ENCODE results near the gene UGT1A7. TPM values are rescaled to one million over a fixed set of nuclear protein-coding genes. Genes with fewer than 3 reads are reported as not detected.

Gene UGT1A7
- total and polyA plus RNA-seq, 9 of the 15 experiments (the other 6 are each of a cell fraction or from before 2014, with no cell fraction given): not detected

GRCh38 chr2:233822101-233822771, 140.5 kb downstream of the UGT1A7 start:
- no peak overlapping the region for H3K4me3 ChIP-seq
- intact Hi-C loops (cut with micrococcal nuclease) (no loop called here), in situ Hi-C loops (cut with MboI) (no loop called here)
- H3K9me1 ChIP-seq (ENCODE audit: control insufficient read depth, insufficient read depth, low read length): no peaks in the 10 kb centered on the region
- BruUV-seq (replicated peaks): no TSS peak
- H3K36me3 ChIP-seq (ENCODE audit: control insufficient read depth, insufficient read depth, low read length): no peaks in the 10 kb centered on the region
- H4K20me1 ChIP-seq (replicated peaks; ENCODE audit: control insufficient read depth, insufficient read depth, low read length): no peaks in the 10 kb centered on the region; the same call in 1 of the 2 replicates
- H3K79me2 ChIP-seq (ENCODE audit: control insufficient read depth, insufficient read depth, low read length): no peaks in the 10 kb centered on the region
- H3K9ac ChIP-seq (ENCODE audit: insufficient read depth in 1 of 2, low read depth in 2 of 2, low read length in 2 of 2): no peak overlapping the region
- no peak for FAIRE-seq
- no peak for DNase-seq (ENCODE audit: extremely low read depth in 1 of 4, low spot score in 3 of 4)
- no peak overlapping the region for H2AFZ ChIP-seq (ENCODE audit: low read depth, low read length)
- no peak overlapping the region for H3K4me2 ChIP-seq (ENCODE audit: insufficient read depth, low read length)
- TF ChIP-seq CBX2 (IDR thresholded peaks at IDR 0.05; ENCODE audit: insufficient read depth, low read length, poor library complexity, severe bottlenecking) (no peak), REST (IDR thresholded peaks at IDR 0.05; ENCODE audit: borderline replicate concordance) (no peak), REST (CRISPR knock-in tag; IDR thresholded peaks at IDR 0.05; ENCODE audit: low read depth) (no peak), AFF4 (CRISPR knock-in tag; IDR thresholded peaks at IDR 0.05) (no peak), CBFA2T2 (conservative IDR thresholded peaks at IDR 0.05) (no peak), ARID2 (IDR thresholded peaks at IDR 0.05) (no peak)
- 0% methylated on average over 9 of the region's 21 CpGs for WGBS (ENCODE audit: insufficient coverage, low coverage, missing lambda C conversion rate)
- no peak for ATAC-seq
- H3K27me3 ChIP-seq (ENCODE audit: control insufficient read depth in 2 of 2, insufficient read depth in 2 of 2, low read length in 2 of 2): peaks cover 2 to 58% of the 10 kb centered on the region in 2 experiments; a peak in 3 of 5 replicates
- H3K27ac ChIP-seq (ENCODE audit: extremely low read depth, low read depth, low read length): no peak overlapping the region
- ChIA-PET CTCF (ENCODE audit: low intra/inter-chr PET ratio) (no interaction called here), POLR2A (interaction anchor here (1.5 kb wide), 1 partner anchor 10 kb away, joined by 6 read pairs; no protein-coding TSS in a partner anchor)
- no peaks in the 10 kb centered on the region for H3K9me3 ChIP-seq (replicated peaks; ENCODE audit: control insufficient read depth, insufficient read depth, low read depth, low read length)
- H3K4me1 ChIP-seq (replicated peaks in 1 of 2; ENCODE audit: control insufficient read depth in 2 of 2, insufficient read depth in 2 of 2, low read length in 2 of 2): no peaks in the 10 kb centered on the region; a peak in 1 of 5 replicates
